Mesendoderm (in vitro differentiated cells): ENCODE results near the gene S100A10.
A peak's percentile ranks its signal among the peaks of the same experiment; 100 is the strongest.

Experiments used
- DNase-seq: peaks from one replicate; pipeline ENCODE4 v3.0.0; 2013
- H2AK5ac ChIP-seq: 2 replicates; pipeline ENCODE4 v1.6.1; 2013; ENCODE audit warnings: low read length, inconsistent platforms
- H2BK120ac ChIP-seq: 2 replicates; pipeline ENCODE4 v1.6.1; 2013; ENCODE audit warnings: low read depth, mild to moderate bottlenecking, low read length, moderate library complexity, mixed read lengths
- H2BK15ac ChIP-seq: replicated peaks from 2 replicates; pipeline ENCODE4 v1.6.1; 2013; ENCODE audit warnings: low read depth, mild to moderate bottlenecking, moderate library complexity
- H2BK5ac ChIP-seq: 2 replicates; pipeline ENCODE4 v1.6.1; 2013; ENCODE audit warnings: low read length, inconsistent platforms
- H3K18ac ChIP-seq: 2 replicates; pipeline ENCODE4 v1.6.1; 2013; ENCODE audit warnings: mild to moderate bottlenecking, low read length, mixed read lengths
- H3K23ac ChIP-seq: one replicate; pipeline ENCODE4 v1.6.1; 2013; ENCODE audit warnings: low read length
- H3K27ac ChIP-seq: 2 replicates; pipeline ENCODE4 v1.5.1; 2013; ENCODE audit warnings: low read depth, mild to moderate bottlenecking, inconsistent platforms, low read length, moderate library complexity
- H3K27me3 ChIP-seq: 2 replicates; pipeline ENCODE4 v1.6.1; 2013; ENCODE audit warnings: low read length, control low read depth, mild to moderate bottlenecking, inconsistent platforms; ENCODE audit not compliant: insufficient read depth, poor library complexity
- H3K36me3 ChIP-seq: 2 replicates; pipeline ENCODE4 v1.6.1; 2013; ENCODE audit warnings: low read length, inconsistent platforms; ENCODE audit not compliant: control insufficient read depth, insufficient read depth
- H3K4ac ChIP-seq: one replicate; pipeline ENCODE4 v1.6.1; 2013; ENCODE audit warnings: low read depth, mild to moderate bottlenecking, low read length, moderate library complexity
- H3K4me1 ChIP-seq: 2 replicates; pipeline ENCODE4 v1.6.1; 2013; ENCODE audit warnings: low read depth, low read length, inconsistent platforms; ENCODE audit not compliant: control insufficient read depth
- H3K4me2 ChIP-seq: 2 replicates; pipeline ENCODE4 v1.6.1; 2013; ENCODE audit warnings: low read length
- H3K4me3 ChIP-seq: 2 replicates; pipeline ENCODE4 v1.5.1; 2013; ENCODE audit warnings: mild to moderate bottlenecking, low read length
- H3K56ac ChIP-seq: one replicate; pipeline ENCODE4 v1.6.1; 2013; ENCODE audit warnings: low read length
- H3K79me1 ChIP-seq: 2 replicates; pipeline ENCODE4 v1.6.1; 2013; ENCODE audit warnings: low read length, inconsistent platforms
- H3K79me2 ChIP-seq: 2 replicates; pipeline ENCODE4 v1.6.1; 2013; ENCODE audit warnings: mild to moderate bottlenecking, low read length; ENCODE audit not compliant: control insufficient read depth, insufficient read depth
- H3K9ac ChIP-seq: 2 replicates; pipeline ENCODE4 v1.6.1; 2013; ENCODE audit warnings: low read length, inconsistent platforms
- H4K5ac ChIP-seq: one replicate; pipeline ENCODE4 v1.6.1; 2013; ENCODE audit warnings: low read length
- H4K8ac ChIP-seq: one replicate; pipeline ENCODE4 v1.6.1; 2013; ENCODE audit warnings: low read depth, mild to moderate bottlenecking, control low read depth, low read length, moderate library complexity
- WGBS: extraction: QIAGEN DNeasy Blood & Tissue Kit; methylation state at CpG from one replicate; pipeline ENCODE4 v1.1.7; 2013; ENCODE audit warnings: low lambda C conversion rate, missing lambda C conversion rate; ENCODE audit not compliant: insufficient coverage; ENCODE audit errors: extremely low coverage; 5-methylcytosine and 5-hydroxymethylcytosine counted together

Gene S100A10

DNA sequence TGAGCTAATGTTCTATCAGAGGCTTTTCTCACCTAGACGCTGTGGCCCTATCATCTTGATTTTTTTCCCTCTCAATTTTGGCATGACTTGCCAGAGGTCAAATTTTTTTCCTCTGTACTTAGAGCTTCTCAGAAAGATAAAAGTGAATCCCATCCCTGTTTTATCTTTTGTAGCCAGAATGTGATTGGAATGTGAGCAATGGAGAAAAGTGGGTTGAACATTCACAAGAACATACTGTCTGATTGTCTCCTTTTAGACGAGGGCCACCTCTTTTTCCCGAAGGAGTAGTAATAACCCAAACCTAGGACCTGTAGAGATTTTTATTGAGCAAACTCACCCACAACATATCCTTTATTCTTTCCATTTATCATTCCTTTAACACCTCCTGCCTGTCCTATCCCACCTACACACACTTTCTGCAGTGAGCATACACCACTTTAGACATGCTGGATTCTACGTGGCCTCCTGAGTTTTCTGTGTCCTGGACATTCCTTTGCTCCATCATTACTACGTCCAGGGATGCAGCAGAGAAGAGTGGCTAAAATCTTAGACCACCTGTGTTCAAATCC, 15.9 kb downstream of the S100A10 start:
- no CpG with 5 or more reads among the region's 5 CpGs for WGBS
- Histone ChIP-seq H3K56ac (no peak overlapping the region), H3K4ac (no peak overlapping the region), H3K79me1 (no peaks in the 10 kb centered on the region), H3K4me2 (no peak overlapping the region), H3K23ac (no peak overlapping the region), H3K36me3 (no peaks in the 10 kb centered on the region), H3K4me1 (peaks cover 10% of the 10 kb centered on the region), H3K27ac (no peak overlapping the region), H3K18ac (no peak overlapping the region), H3K27me3 (no peaks in the 10 kb centered on the region), H3K9ac (no peak overlapping the region), H2BK15ac (no peak overlapping the region), H2BK5ac (no peak overlapping the region), H4K5ac (no peak overlapping the region), H2AK5ac (no peak overlapping the region), H2BK120ac (no peak overlapping the region), H3K4me3 (no peak overlapping the region), H4K8ac (no peak overlapping the region), H3K79me2 (no peaks in the 10 kb centered on the region)
- DNase-seq = no peak

DNA sequence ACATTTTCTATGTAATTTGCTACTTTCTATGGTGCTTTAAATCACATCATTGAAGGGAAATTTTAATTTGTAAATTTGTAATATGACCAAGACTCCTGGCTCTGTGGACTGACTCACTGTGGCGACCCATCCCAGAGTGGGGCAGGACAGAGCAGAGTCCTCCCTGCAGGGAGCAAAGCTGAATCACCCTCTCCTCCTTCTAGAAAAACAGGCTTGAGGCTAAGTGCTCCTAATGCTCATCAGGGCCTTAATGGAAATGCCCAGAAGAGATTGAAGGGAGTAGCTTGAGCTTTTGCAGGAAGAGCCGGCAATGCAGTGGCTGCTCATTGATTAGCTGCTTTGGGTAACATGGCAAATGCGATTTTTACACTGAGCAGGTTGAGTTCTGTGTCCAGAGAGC, 16.8 kb downstream of the S100A10 start:
- no peak overlapping the region for H3K56ac ChIP-seq
- no peak overlapping the region for H2BK5ac ChIP-seq
- H2AK5ac ChIP-seq = no peak overlapping the region
- no peak overlapping the region for H3K4me3 ChIP-seq
- H2BK120ac ChIP-seq = no peak overlapping the region
- no peak overlapping the region for H3K18ac ChIP-seq
- H3K27me3 ChIP-seq = no peaks in the 10 kb centered on the region
- peak; percentile 78 for DNase-seq
- no peaks in the 10 kb centered on the region for H3K79me1 ChIP-seq
- H3K4me1 ChIP-seq = peaks cover 14% of the 10 kb centered on the region
- H4K5ac ChIP-seq = no peak overlapping the region
- no peaks in the 10 kb centered on the region for H3K79me2 ChIP-seq
- H3K9ac ChIP-seq = no peak overlapping the region
- H2BK15ac ChIP-seq = no peak overlapping the region
- no peaks in the 10 kb centered on the region for H3K36me3 ChIP-seq
- no peak overlapping the region for H3K27ac ChIP-seq
- H3K4me2 ChIP-seq = no peak overlapping the region
- no CpG with 5 or more reads among the region's 3 CpGs for WGBS
- no peak overlapping the region for H4K8ac ChIP-seq
- H3K4ac ChIP-seq = no peak overlapping the region
- no peak overlapping the region for H3K23ac ChIP-seq

- no peak overlapping the region for H2BK5ac ChIP-seq
- peak overlapping the region; percentile 28 for H3K18ac ChIP-seq
- H3K36me3 ChIP-seq = no peaks in the 10 kb centered on the region
- H3K56ac ChIP-seq = no peak overlapping the region
- peaks cover 14% of the 10 kb centered on the region for H3K4me1 ChIP-seq
- H3K79me1 ChIP-seq = no peaks in the 10 kb centered on the region
- no peak overlapping the region for H3K4me3 ChIP-seq
- H4K5ac ChIP-seq = no peak overlapping the region
- no peaks in the 10 kb centered on the region for H3K79me2 ChIP-seq
- no peak overlapping the region for H2BK15ac ChIP-seq
- no peak overlapping the region for H4K8ac ChIP-seq
- H2BK120ac ChIP-seq = no peak overlapping the region
- no peak overlapping the region for H3K4me2 ChIP-seq
- no peak overlapping the region for H3K27ac ChIP-seq
- no peak overlapping the region for H3K23ac ChIP-seq
- DNase-seq = no peak
- H3K4ac ChIP-seq = no peak overlapping the region
- no peak overlapping the region for H3K9ac ChIP-seq
- no peaks in the 10 kb centered on the region for H3K27me3 ChIP-seq
- H2AK5ac ChIP-seq = no peak overlapping the region
Measured at GRCh38 chr1:151976015-151976343, 17.7 kb downstream of the S100A10 start.

DNA sequence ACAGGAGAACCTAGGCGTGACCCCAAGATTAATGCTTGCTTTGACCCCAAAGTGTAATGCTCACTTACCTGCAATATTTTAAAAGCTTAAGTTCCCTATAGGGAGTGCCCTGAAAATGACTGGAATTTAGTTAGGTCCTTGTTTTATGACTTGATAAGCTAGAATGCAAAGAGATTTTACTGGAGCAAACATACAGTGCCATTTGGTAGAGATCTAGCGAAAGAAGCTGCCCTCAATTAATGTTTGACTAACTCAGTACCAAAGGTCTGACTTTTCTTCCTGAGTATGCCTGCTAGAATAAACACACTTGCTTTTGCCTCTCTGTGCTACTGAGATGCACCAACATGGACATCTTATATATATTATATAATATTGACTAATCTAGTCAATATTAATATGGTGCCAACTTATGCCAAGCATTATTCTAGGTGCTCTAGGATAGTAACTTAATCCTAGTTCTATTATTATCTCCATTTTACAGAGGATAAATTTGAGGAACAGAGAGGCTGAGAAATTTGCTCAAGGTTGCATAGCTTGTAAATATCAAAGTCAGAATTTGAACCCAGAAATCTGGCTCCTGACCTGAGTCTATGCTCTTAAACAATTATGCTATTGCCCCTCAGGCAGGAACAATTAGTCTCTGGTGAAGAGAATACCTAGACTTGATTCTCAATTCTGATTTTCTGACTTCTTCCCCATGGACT, 18.2 kb downstream of the S100A10 start:
- Histone ChIP-seq H4K8ac (no peak overlapping the region), H4K5ac (no peak overlapping the region), H3K4me3 (no peak overlapping the region), H3K18ac (peak overlapping the region; percentile 28), H3K4me1 (peaks cover 12% of the 10 kb centered on the region), H3K79me2 (no peaks in the 10 kb centered on the region), H2AK5ac (no peak overlapping the region), H3K23ac (no peak overlapping the region), H3K27me3 (no peaks in the 10 kb centered on the region), H3K79me1 (no peaks in the 10 kb centered on the region), H3K56ac (no peak overlapping the region), H2BK5ac (no peak overlapping the region), H3K27ac (no peak overlapping the region), H3K36me3 (no peaks in the 10 kb centered on the region), H2BK120ac (peak overlapping the region; percentile 54), H3K9ac (no peak overlapping the region), H3K4me2 (no peak overlapping the region), H2BK15ac (no peak overlapping the region), H3K4ac (no peak overlapping the region)
- no CpG with 5 or more reads among the region's 2 CpGs for WGBS
- DNase-seq = no peak

GRCh38 chr1:151972542-151973248, 21.0 kb downstream of the S100A10 start:
- Histone ChIP-seq H3K9ac (no peak overlapping the region), H2BK120ac (no peak overlapping the region), H3K4ac (no peak overlapping the region), H2AK5ac (no peak overlapping the region), H3K79me1 (no peaks in the 10 kb centered on the region), H3K36me3 (no peaks in the 10 kb centered on the region), H3K79me2 (no peaks in the 10 kb centered on the region), H4K8ac (no peak overlapping the region), H2BK15ac (peak overlapping the region; percentile 60), H2BK5ac (peak overlapping the region; percentile 39), H3K23ac (no peak overlapping the region), H4K5ac (no peak overlapping the region), H3K4me3 (no peak overlapping the region), H3K56ac (peak overlapping the region; percentile 58), H3K4me2 (no peak overlapping the region), H3K18ac (no peak overlapping the region), H3K4me1 (peaks cover 6% of the 10 kb centered on the region), H3K27me3 (no peaks in the 10 kb centered on the region), H3K27ac (peak overlapping the region; percentile 27)
- DNase-seq = peak; percentile 95
- WGBS = no CpG with 5 or more reads among the region's 7 CpGs
